Fibroblast of the conjunctiva (primary cell): ENCODE results near the gene CALR.
"Not testable (repeated sequence)": the region's sequence is repeated elsewhere in the genome, so short reads cannot be mapped to it uniquely, and the experiment has no call there.

ENCODE experiments used
- DNase-seq: peaks from one replicate; pipeline ENCODE4 v3.0.0-alpha.2; 2010; ENCODE audit warnings: low read depth

CALR gene

GRCh38 chr19:12952488-12953137, 14.2 kb downstream of the CALR start:
- peak; percentile 50 for DNase-seq

- no peak for DNase-seq
These were observed 14.9 kb downstream of the CALR start for GRCh38 chr19:12953138-12953798.

DNA sequence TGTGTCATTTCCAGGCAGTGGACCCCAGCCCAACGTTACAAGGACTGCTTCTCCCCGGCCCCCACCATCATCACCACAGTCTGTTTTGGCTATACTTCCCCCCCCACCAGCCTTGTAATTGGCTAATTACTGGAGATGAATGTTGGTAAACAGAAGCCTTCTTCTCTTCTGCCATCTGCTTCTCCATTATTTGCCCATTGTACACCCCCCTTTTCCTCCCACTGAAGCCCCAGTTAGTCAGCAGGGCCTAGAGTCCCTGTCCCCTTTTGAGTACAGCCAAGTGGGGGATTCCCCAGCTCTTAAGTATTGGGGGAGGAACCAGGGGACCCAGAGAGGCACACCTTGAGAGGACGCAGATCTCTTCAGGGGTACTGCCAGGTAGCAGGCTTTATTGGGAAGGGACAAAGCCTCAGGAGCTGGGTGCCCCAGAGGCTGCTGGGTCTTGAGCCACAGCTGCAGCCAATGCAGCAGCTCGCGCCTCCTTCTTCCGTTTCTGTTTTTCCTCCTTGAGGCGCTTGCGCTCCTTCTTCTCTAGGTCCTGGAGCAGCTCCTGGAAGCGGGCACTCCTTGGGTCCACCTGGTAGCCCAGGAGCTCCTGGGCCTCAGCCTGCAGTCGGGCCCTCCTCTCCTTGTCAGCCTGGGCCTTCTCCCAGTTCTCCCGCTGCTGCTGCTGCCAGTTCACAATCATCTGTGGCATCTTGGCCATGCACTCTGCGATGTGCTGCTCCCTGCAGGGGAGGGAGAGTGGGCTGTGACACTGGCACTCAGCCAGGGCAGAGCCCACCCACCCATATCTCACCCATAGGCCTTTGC, 15.6 kb downstream of the CALR start:
- DNase-seq: no peak

- DNase-seq: no peak
These were observed 16.2 kb downstream of the CALR start for GRCh38 chr19:12954612-12954962.

GRCh38 chr19:12955575-12955974, 17.2 kb downstream of the CALR start:
- DNase-seq: not testable (repeated sequence)

- no peak for DNase-seq
These were observed 17.6 kb downstream of the CALR start for GRCh38 chr19:12955996-12956395.

- DNase-seq: peak; percentile 55
These were observed 18.3 kb downstream of the CALR start, which contains the start of gene GADD45GIP1 for GRCh38 chr19:12956446-12957388. GADD45GIP1 (minus strand) TSS chr19:12957223; CDS start chr19:12957212, 11 bp downstream.

- DNase-seq: not testable (repeated sequence)
These were observed 19.1 kb downstream of the CALR start for GRCh38 chr19:12957389-12957952.

DNA sequence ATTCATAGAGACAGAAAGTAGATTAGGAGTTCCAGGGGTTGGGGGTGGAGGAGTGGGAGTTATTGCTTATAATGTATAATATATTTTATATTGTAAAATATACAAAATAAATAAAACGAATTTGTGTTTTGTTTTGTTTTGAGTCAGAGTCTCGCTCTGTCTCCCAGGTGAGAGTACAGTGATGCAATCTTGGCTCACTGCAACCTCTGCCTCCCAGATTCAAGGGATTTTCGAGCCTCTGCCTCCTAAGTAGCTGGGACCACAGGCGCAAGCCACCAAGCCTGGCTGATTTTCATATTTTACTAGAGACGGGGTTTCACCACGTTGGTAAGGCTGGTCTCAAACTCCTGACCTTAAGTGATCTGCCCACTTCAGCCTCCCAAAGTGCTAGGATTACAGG, 21.1 kb downstream of the CALR start:
- no peak for DNase-seq

DNA sequence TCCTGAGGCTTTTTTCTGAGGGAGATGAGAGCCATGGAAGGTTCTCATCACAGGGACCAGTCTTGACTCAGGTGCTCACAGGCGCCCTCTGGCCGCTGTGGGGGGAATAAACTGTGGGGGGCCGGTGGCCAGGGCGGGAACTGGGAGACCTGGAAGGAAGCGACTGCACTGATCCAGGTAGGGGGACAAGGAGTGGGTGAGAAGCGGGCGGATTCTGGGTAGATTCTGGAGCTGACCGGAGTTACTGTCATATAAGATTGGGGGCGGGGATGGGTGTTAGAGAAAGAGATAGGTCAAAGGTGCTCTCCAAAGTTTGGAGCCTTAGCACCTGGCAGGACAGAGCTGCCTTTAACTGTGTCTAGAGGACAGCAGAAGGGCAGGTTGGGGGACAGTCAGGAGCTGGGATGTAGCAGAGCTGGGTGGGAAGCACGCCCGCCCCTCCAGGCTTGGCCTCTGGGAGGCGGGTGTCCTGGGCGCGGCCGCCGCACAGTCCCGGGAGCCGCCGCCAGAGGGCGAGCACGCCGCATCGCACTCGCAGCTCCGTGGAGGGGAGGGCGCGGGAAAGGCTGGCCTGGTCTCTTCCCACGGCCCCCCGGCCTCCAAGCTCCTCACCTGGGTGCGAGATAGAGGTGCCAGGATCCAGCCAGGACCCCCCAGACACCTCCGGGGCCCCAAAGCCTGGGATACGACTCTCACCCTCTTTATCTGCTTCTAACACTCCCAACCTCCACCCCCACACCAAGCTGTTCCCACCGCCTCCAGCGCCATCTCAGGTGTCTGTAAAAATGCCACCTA, 26.8 kb downstream of the CALR start:
- DNase-seq: no peak

- no peak for DNase-seq
These were observed 27.4 kb downstream of the CALR start for GRCh38 chr19:12965812-12966135.

DNA sequence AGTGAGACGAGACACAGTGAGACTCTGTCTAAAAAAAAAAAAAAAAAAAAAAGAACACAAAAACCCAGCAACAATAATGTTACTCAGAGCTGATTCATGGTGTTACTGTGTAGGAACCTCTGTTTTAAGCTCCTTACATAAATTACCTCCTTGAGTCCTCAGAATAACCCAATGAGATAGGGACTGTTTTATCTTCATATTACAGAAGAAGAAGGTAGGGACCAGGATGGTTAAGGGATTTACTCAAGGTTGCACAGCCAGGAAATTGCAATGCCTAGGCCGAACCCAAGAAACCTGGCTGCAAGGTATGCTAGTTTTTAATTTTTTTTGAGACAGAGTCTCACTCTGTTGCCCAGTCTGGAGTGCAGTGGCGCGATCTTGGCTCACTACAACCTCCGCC, 29.5 kb downstream of the CALR start:
- DNase-seq: no peak

DNA sequence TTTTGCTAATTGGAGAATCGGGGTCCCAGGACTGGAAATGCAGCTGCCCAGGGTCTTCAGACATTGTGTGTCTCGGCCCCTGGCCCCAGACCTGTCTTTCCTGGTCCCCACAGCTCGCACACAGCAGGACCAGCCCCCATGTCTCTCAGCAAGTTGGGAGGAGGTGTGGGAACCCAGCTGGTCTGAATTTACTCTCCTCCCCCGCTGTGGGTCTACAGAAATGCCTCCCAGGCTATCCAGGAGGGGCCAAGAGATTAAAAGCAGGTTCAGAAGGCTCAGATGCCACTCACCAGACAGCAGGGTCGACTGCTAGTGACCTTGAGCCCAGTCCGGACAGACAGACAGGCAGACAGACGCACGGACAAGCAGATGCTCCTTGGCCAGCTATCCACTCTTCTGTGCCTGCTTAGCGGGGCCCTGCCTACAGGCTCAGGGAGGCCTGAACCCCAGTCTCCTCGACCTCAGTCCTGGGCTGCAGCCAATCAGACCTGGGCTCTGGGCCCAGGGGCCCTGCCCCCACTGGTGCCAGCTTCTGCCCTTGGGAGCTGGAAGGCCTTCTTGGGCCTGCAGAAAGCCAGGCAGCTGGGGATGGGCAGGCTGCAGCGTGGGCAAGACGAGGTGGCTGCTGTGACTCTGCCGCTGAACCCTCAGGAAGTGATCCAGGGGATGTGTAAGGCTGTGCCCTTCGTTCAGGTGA, 31.0 kb downstream of the CALR start, which contains the start of gene DAND5:
Gene DAND5 (plus strand): TSS at position 285 of the 697 bp plus-strand sequence. CDS start 85 bp downstream, at position 370.
- no peak for DNase-seq

- DNase-seq: no peak
These were observed 31.8 kb downstream of the CALR start for GRCh38 chr19:12970070-12970820.

GRCh38 chr19:12973236-12973635, 34.8 kb downstream of the CALR start:
- no peak for DNase-seq

DNA sequence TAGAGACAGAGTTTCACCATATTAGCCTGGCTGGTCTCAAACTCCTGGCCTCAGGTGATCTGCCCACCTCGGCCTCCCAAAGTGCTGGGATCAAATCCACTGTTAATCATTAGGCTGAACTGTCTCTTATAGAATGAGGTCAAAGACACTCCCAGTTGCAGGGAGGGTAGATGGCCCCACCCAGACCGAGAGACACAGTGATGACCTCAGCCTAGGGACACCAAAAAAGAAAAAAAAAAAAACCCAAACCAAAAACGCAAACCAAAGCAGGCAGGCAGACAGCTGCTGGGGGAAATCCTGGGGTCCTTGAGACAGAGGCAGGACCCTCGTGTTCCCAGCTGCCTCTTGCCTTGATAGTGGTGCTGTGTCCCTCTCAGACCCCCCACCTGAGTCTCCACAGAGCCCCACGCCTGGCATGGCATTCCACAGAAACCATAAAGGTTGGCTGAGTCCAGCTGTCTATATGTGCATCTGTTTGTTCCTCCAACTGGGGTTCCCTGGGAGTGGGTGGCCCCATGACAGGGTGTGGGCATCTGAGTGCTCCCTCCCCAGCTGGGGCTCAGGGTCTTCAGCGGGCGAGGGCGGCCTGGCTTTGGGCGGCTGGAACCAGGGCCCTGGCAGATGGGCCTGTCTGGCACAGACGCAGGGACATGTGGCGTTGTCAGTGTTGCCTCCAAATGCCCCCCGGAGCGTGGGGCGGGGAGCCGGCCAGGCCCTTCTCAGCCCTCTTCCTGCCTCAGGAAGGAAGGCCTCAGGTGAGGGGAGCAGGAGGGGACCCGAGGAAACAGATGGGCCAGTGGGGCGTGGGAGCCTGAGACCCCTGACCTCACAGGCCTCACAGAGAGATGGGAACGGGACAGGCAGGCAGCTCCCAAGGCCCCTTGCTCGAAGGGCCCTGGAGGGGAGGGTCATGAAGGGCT, 36.2 kb downstream of the CALR start:
- DNase-seq: no peak

DNA sequence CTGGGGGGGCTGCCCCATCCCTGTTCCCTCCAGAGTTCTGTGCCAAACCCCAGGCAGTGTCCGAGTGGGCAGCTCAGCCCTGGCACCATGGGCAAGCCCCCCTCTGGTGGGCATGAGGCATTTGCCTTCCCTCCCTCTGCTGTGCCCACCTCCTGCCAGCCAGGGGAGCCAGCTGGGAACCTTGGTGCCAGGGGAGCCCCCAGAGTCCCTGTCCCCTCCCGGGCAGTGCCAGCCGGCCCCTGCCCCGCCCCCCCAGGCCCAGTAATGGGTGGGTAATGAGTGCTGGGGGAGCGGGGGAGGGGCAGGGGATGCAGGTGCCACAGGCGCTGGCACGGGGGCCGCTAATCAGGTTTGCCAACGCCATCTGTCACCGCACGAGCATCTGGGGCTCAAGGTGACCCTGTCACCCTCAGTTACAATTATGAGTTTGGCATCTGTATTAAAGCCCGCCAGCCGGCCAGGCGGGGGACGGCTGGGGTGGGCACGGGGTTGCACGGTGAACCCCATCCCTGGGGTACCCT, 36.9 kb downstream of the CALR start:
- DNase-seq: no peak

GRCh38 chr19:12976109-12976508, 37.7 kb downstream of the CALR start:
- not testable (repeated sequence) for DNase-seq
